ENCODE results near the gene SRRT.
A peak's percentile ranks its signal among the peaks of the same experiment; 100 is the strongest.

The SRRT gene

GRCh38 chr7:100882201-100882600 is 7.3 kb downstream of the SRRT start:
- no peak for DNase-seq (ENCODE audit: low spot score)

- DNase-seq (ENCODE audit: low spot score) = no peak
These were observed 8.1 kb downstream of the SRRT start for GRCh38 chr7:100882785-100883526.

- no peak for DNase-seq (ENCODE audit: low spot score)
These were observed 10.0 kb downstream of the SRRT start for GRCh38 chr7:100884736-100885439.

- no peak for DNase-seq (ENCODE audit: low spot score)
These were observed 10.7 kb downstream of the SRRT start for GRCh38 chr7:100885440-100886141.

GRCh38 chr7:100886142-100886935 is 11.4 kb downstream of the SRRT start:
- DNase-seq (ENCODE audit: low spot score) = peak; percentile 8

- DNase-seq (ENCODE audit: low spot score) = peak; percentile 8
These were observed 12.1 kb downstream of the SRRT start for GRCh38 chr7:100886936-100887515.

- peak; percentile 10 for DNase-seq (ENCODE audit: low spot score)
These were observed 12.8 kb downstream of the SRRT start for GRCh38 chr7:100887516-100888290.

- DNase-seq (ENCODE audit: low spot score) = no peak
These were observed 13.5 kb downstream of the SRRT start for GRCh38 chr7:100888291-100888987.

- DNase-seq (ENCODE audit: low spot score) = peak; percentile 68
These were observed 14.3 kb downstream of the SRRT start, which contains the start of gene UFSP1 for GRCh38 chr7:100888988-100889750. Gene UFSP1 (minus strand): TSS chr7:100889715. CDS start chr7:100889271, 444 bp downstream.

- no peak for DNase-seq (ENCODE audit: low spot score)
These were observed 16.0 kb downstream of the SRRT start for GRCh38 chr7:100890653-100891567.

- no peak for DNase-seq (ENCODE audit: low spot score)
These were observed 16.8 kb downstream of the SRRT start for GRCh38 chr7:100891568-100892247.

GRCh38 chr7:100892364-100893317 is 17.7 kb downstream of the SRRT start:
- DNase-seq (ENCODE audit: low spot score) = no peak

- no peak for DNase-seq (ENCODE audit: low spot score)
These were observed 18.5 kb downstream of the SRRT start for GRCh38 chr7:100893318-100893895.

GRCh38 chr7:100893910-100894721 is 19.2 kb downstream of the SRRT start:
- no peak for DNase-seq (ENCODE audit: low spot score)

Measured in HuH-7 (cell line).